COR-L47 (cell line): ENCODE measurements around the gene SPAG9.

Experiments
- DNase-seq: peaks from one replicate; lab custom pipeline; 2025; lab: John Stamatoyannopoulos, UW

The SPAG9 gene

DNA sequence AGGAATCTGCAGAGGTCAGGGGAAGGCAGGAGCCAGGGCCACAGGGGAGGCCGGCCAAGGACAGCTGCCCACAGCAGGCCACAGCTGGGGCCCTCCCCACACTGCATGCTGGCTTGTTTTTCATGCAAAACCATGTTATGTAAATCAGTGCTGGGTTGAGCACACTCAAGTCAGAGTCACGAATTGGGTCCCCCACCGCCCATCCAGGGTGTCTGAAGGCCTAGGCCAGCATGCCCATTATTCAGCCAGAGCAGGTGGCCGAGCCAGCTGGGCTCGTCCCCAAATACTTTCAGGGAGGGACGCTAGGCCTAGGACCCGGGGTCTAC is 203.3 kb downstream of the SPAG9 start:
- DNase-seq: no peak

DNA sequence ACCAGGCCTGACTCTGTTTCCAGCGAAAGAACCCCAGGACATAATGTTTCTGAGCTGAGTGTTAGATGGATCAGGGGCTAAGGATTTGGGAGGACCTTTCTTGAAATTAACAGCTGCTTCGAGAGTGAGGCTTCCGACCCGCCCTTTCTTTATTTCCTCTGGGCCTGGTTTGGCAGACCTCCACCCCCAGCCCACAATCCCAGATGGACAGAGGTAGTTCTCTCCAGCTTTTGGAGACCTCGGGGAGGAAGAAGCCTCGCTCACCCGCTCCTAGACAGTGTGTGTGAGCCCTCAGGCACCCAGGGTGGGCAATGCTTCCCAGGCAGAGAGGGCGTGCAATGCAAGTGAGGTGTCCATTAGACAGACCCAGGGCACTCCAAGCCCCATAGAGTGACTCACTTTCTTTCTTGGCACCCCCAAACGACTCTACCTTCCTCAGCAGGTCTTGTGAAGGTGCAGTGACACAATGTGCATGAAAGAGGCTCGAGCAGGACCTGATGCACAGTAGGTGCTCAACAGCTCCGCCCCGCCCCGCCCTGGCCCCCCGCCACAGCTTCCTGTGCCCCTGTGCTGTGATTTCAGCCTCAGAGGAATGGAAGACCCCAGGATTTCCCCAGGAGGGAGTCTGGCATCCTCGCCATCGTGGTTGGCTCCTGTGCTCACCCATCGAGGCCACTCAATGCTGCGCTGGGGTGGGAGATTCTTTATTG is 203.8 kb downstream of the SPAG9 start:
- DNase-seq: no peak

DNA sequence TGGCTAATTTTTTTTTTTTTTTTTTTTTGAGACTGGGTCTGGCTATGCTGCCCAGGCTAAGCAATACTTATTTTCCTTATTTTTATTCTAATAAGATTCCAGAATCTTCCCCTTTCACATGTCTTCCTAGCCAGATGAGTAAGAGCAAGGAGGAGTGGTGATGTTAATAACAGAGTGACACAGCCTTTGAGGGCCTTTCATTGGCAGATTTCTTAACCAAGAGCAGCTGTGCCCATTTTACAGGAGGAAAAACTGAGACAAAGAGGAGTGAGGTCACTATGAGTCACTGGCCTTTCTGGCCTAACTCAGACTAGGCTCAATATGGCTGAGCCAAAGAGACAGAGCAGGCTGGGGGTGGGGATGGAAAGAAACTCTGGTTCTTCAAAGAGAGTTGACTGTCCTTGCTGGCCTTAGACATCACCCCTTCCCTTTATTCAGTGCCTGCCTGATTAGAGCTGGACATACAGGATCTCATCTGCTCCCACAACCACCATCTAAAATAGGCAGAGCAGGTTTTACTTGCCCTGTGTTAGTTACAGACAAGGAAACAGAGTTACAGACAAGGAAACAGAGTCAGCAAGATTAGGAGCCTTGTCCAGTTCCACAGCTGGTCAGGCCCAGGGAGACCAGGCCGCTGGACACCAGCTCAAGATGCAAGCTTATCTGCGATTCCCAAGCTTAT is 204.5 kb downstream of the SPAG9 start:
- no peak for DNase-seq

DNA sequence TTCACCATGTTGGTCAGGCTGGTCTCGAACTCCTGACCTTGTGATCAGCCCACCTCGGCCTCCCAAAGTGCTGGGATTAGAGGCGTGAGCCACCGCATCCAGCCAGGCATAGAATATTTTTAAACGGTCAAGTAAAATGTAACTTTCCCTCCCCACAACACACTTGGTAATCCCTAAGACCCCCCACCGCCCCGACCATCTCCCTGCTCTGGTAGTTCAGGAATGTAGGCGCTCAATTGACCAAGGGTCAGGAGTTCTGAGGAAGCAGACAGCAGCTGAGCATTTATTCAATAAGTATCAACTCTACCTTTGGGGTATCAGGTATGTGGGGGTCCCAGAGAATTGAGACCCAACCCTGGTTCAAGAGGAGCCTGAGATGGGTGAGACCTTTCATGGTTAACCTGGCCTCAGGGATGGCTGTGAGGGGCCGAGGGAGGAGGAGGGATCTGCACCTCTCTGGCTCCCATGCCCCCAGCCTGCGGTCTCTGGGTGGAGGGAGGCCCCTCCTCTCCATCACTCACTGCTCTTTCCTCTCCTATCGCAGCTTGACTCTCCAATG is 206.1 kb downstream of the SPAG9 start:
- DNase-seq: no peak

DNA sequence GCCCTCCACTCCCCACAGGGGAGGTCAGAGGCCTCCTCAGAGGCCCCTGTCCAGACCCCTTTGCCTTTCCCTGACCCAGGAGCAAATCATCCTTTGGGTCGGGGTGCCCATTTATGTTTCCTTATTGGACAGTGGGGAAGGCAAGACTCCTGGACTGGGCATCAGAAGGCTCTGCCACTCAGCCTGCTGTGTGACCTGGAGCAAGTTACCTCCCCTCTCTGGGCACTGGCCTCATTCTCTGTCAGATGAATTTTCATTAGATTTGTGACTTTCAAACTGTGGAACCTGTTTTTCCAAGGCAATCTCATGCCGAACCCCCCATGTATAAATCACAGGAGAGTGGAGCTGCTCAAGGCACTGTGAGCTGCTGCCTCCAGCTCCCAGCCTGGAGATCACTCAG is 207.5 kb downstream of the SPAG9 start:
- no peak for DNase-seq
